PC-9 (cell line): Measurements from ENCODE around the gene OR12D3. TPM values are rescaled to one million over a fixed set of nuclear protein-coding genes. Genes with fewer than 3 reads are reported as not detected.

Experiments
- BruUV-seq: library from RNA; stranded (reverse); fragments of 400-500 nt; replicated peaks from 2 replicates; lab custom pipeline; 2021; lab: Mats Ljungman, UMichigan
- CTCF ChIA-PET: fragments of 300-600 bp; sonication (Branson Sonifier 250); formaldehyde crosslinking; loops from one replicate; lab custom pipeline; 2022; ENCODE audit warnings: antibody characterized with exemption; lab: Charles Lee
- POLR2A ChIA-PET: fragments of 300-600 bp; sonication (Branson Sonifier 250); formaldehyde crosslinking; loops from one replicate; lab custom pipeline; 2022; ENCODE audit warnings: antibody characterized with exemption; ENCODE audit not compliant: unreplicated experiment; lab: Charles Lee
- DNase-seq, 2 experiments: peaks; one replicate each; pipeline versions ENCODE4 v3.0.0 to v3.0.0-alpha.2; 2015 to 2022; ENCODE audit warnings: mixed read lengths in 1 of 2
- H2AFZ ChIP-seq: fragments of 200-600 bp; sonication (generic); 2 replicates; pipeline ENCODE4 v1.8.1; 2017; ENCODE audit warnings: antibody characterized with exemption
- H3F3A ChIP-seq: fragments of 200-600 bp; sonication (generic); 2 replicates; pipeline ENCODE4 v1.8.1; 2017; ENCODE audit warnings: antibody characterized with exemption, mild to moderate bottlenecking, low read depth; ENCODE audit not compliant: insufficient read depth
- H3K27ac ChIP-seq: fragments of 200-600 bp; sonication (generic); 2 replicates; pipeline ENCODE4 v1.6.1; 2016; ENCODE audit warnings: mixed run types
- H3K27me3 ChIP-seq: fragments of 200-600 bp; sonication (generic); 2 replicates; pipeline ENCODE4 v1.6.1; 2016; ENCODE audit warnings: low read depth, mixed run types; ENCODE audit not compliant: insufficient read depth
- H3K36me3 ChIP-seq: fragments of 200-600 bp; sonication (generic); 2 replicates; pipeline ENCODE4 v1.6.1; 2016; ENCODE audit warnings: low read depth, mixed run types
- H3K4me1 ChIP-seq: fragments of 200-600 bp; sonication (generic); replicated peaks from 2 replicates; pipeline ENCODE4 v1.6.1; 2016; ENCODE audit warnings: mixed run types; ENCODE audit not compliant: insufficient read depth
- H3K4me2 ChIP-seq: fragments of 200-600 bp; sonication (generic); 2 replicates; pipeline ENCODE4 v1.6.1; 2017; ENCODE audit warnings: mixed run types
- H3K4me3 ChIP-seq: fragments of 200-600 bp; sonication (generic); 2 replicates; pipeline ENCODE4 v1.6.1; 2016; ENCODE audit warnings: mixed run types
- H3K79me2 ChIP-seq: fragments of 200-600 bp; sonication (generic); 2 replicates; pipeline ENCODE4 v1.6.1; 2017; ENCODE audit warnings: low read depth, mixed run types
- H3K9me2 ChIP-seq: fragments of 200-600 bp; sonication (generic); 2 replicates; pipeline ENCODE4 v1.8.1; 2017; ENCODE audit warnings: mild to moderate bottlenecking; ENCODE audit not compliant: insufficient read depth
- H3K9me3 ChIP-seq: fragments of 200-600 bp; sonication (generic); 2 replicates; pipeline ENCODE4 v1.8.1; 2016; ENCODE audit warnings: low read depth; ENCODE audit not compliant: insufficient read depth
- H4K20me1 ChIP-seq: fragments of 200-600 bp; sonication (generic); 2 replicates; pipeline ENCODE4 v1.8.1; 2017; ENCODE audit not compliant: insufficient read depth
- EZH2 ChIP-seq: fragments of 200-600 bp; sonication (generic); IDR thresholded peaks from 2 replicates; pipeline ENCODE4 v1.8.0; 2017; ENCODE audit warnings: antibody characterized with exemption, low read depth
- intact Hi-C: fragments of 100-400 bp; cut with micrococcal nuclease; formaldehyde crosslinking; loops from one replicate; pipeline ENCODE4 v1.10.0; 2022; ENCODE audit not compliant: unreplicated experiment
- total RNA-seq: library from RNA; stranded (reverse); gene quantifications from 2 replicates; pipeline ENCODE4 v1.2.3, GENCODE V29; 2021
- TF ChIP-seq, protein P1 (sequence below): fragments of 200-600 bp; sonication (generic); conservative IDR thresholded peaks from 2 replicates; pipeline ENCODE4 v1.6.1; 2017; ENCODE audit warnings: mixed run types, antibody characterized with exemption, mild to moderate bottlenecking, moderate library complexity

The OR12D3 gene
- total RNA-seq, 1 experiment from 2014 or later: not detected

DNA sequence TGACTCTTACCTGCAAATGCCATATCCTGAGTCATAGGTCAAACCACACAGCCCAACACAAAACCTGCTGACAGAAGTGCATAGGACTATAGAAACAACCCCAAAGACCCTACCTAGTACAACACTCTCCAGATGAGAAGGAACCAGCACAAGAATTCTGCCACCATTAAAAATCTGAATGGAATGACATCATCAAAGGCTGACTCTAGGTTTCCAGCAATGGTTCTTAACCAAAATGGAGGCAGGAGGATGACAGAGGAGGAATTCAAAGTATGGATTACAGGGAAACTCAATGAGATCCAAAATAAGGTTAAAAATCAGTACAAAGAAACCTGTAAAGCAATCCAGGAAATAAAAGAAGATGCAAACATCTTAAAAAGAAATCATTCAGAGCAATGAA, 42.4 kb downstream of the OR12D3 start:
- H3K4me1 ChIP-seq: no peaks in the 10 kb centered on the region
- no peak overlapping the region for H3K27ac ChIP-seq
- ChIA-PET POLR2A (no interaction called here), CTCF (no interaction called here)
- no peaks in the 10 kb centered on the region for H3K36me3 ChIP-seq
- DNase-seq: no peak
- no peaks in the 10 kb centered on the region for H3K9me2 ChIP-seq
- H3K4me3 ChIP-seq: no peak overlapping the region
- no TSS peak for BruUV-seq
- H3F3A ChIP-seq: no peaks in the 10 kb centered on the region
- H4K20me1 ChIP-seq: no peaks in the 10 kb centered on the region
- no peaks in the 10 kb centered on the region for H3K27me3 ChIP-seq
- H2AFZ ChIP-seq: no peak overlapping the region
- H3K79me2 ChIP-seq: no peaks in the 10 kb centered on the region
- no peak for TF ChIP-seq EZH2
- TF ChIP-seq, protein P1, sequence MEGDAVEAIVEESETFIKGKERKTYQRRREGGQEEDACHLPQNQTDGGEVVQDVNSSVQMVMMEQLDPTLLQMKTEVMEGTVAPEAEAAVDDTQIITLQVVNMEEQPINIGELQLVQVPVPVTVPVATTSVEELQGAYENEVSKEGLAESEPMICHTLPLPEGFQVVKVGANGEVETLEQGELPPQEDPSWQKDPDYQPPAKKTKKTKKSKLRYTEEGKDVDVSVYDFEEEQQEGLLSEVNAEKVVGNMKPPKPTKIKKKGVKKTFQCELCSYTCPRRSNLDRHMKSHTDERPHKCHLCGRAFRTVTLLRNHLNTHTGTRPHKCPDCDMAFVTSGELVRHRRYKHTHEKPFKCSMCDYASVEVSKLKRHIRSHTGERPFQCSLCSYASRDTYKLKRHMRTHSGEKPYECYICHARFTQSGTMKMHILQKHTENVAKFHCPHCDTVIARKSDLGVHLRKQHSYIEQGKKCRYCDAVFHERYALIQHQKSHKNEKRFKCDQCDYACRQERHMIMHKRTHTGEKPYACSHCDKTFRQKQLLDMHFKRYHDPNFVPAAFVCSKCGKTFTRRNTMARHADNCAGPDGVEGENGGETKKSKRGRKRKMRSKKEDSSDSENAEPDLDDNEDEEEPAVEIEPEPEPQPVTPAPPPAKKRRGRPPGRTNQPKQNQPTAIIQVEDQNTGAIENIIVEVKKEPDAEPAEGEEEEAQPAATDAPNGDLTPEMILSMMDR: no peak
- intact Hi-C loops: no loop called here
- H3K4me2 ChIP-seq: no peak overlapping the region
- no peaks in the 10 kb centered on the region for H3K9me3 ChIP-seq

DNA sequence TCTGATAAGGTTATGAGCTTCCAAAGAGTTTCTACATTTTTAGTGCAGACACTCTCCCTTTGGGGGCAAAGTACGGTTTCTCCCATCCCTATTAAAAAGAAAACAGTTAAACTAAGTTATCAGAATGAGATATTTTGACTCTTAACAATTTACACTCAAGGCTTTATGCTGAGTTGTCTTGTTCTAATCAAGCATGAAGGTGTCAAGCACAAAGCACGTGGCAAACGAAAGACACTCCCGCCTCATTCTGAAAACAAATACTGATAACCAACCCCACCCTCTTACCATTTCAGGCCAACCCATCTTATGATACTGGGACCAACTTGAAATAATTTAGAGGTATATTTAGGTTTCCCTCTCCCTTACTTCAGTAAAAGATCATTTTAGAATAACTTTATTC, 49.3 kb downstream of the OR12D3 start:
- H3K27me3 ChIP-seq: no peaks in the 10 kb centered on the region
- H3K36me3 ChIP-seq: no peaks in the 10 kb centered on the region
- H3K79me2 ChIP-seq: no peaks in the 10 kb centered on the region
- no peaks in the 10 kb centered on the region for H4K20me1 ChIP-seq
- no peaks in the 10 kb centered on the region for H3K9me3 ChIP-seq
- CTCF ChIA-PET: no interaction called here
- DNase-seq: no peak
- H2AFZ ChIP-seq: no peak overlapping the region
- BruUV-seq: no TSS peak
- POLR2A ChIA-PET: no interaction called here
- no peak overlapping the region for H3K4me3 ChIP-seq
- TF ChIP-seq EZH2: no peak
- TF ChIP-seq, protein P1: no peak
- no peak overlapping the region for H3K27ac ChIP-seq
- H3K9me2 ChIP-seq: no peaks in the 10 kb centered on the region
- no peaks in the 10 kb centered on the region for H3K4me1 ChIP-seq
- intact Hi-C loops: no loop called here
- no peaks in the 10 kb centered on the region for H3F3A ChIP-seq
- H3K4me2 ChIP-seq: no peak overlapping the region

Other genes starting within 250 kb of the OR12D3 start
- not detected in 2 replicates for gene OR2J2, start 204.4 kb downstream of the OR12D3 start, total RNA-seq
- not detected in 2 replicates for gene OR14J1, start 73.6 kb downstream of the OR12D3 start, total RNA-seq
- not detected in 2 replicates for gene OR5V1, start 6.4 kb downstream of the OR12D3 start, total RNA-seq
- gene OR12D2, start 20.3 kb upstream of the OR12D3 start, total RNA-seq: not detected in 2 replicates
- not detected in 2 replicates for gene OR12D1, start 39.6 kb upstream of the OR12D3 start, total RNA-seq
- gene OR10C1, start 64.0 kb upstream of the OR12D3 start, total RNA-seq: not detected in 2 replicates
- not detected in 2 replicates for gene OR11A1, start 81.8 kb upstream of the OR12D3 start, total RNA-seq
- not detected in 2 replicates for gene OR2H1, start 81.9 kb upstream of the OR12D3 start, total RNA-seq
- gene MAS1L, start 112.7 kb upstream of the OR12D3 start, total RNA-seq: not detected in 2 replicates
- gene UBD, start 184.4 kb upstream of the OR12D3 start, total RNA-seq: not detected in 2 replicates
- not detected in 2 replicates for gene OR2H2, start 209.8 kb upstream of the OR12D3 start, total RNA-seq